H1 (cell line): ENCODE data around the gene OSBPL3. TPM values are rescaled to one million over a fixed set of nuclear protein-coding genes. Genes with fewer than 3 reads are reported as not detected.

Source experiments
- CBX5 ChIP-seq: fragments of 300-800, 300-1000 bp; sonication (generic); IDR thresholded peaks from 2 replicates; pipeline ENCODE4 v1.7.1; 2016; ENCODE audit warnings: antibody characterized with exemption, low read length, low read depth
- SIN3A ChIP-seq, 2 experiments: IDR thresholded peaks in 1 of 2; conservative IDR thresholded peaks in 1 of 2; 2 replicates each; pipeline ENCODE4 v1.6.1; 2011 to 2012; ENCODE audit warnings: low read length in 2 of 2, improper control_type of control experiment in 1 of 2, low read depth in 1 of 2, mild to moderate bottlenecking in 1 of 2
- SIRT6 ChIP-seq: IDR thresholded peaks from one replicate; pipeline ENCODE4 v1.7.1; 2012; ENCODE audit warnings: low read length, inconsistent platforms
- SRF ChIP-seq: IDR thresholded peaks from 2 replicates; pipeline ENCODE4 v1.6.1; 2011; ENCODE audit warnings: mild to moderate bottlenecking, low read depth, low read length, moderate library complexity
- polyA plus RNA-seq, 7 experiments: library from polyadenylated mRNA; depleted of rRNA in 3 of 7; stranded (reverse) in 5 of 7; unstranded in 2 of 7; fragments of >200 nt in 5 of 7; fragments of 200-250 nt in 2 of 7; gene quantifications; 1 replicate in 5 of 7; 2 replicates in 1 of 7; 4 replicates in 1 of 7; pipeline versions ENCODE4 v1.2.1 to v1.2.3, GENCODE V29; 2011 to 2013; ENCODE audit warnings: missing spikeins in 2 of 7, mixed read lengths in 2 of 7
- total RNA-seq: library from RNA; stranded (reverse); fragmentation: NEBNext Ultra II Directional; extraction: Animal tissue kit (Norgen Biotek cat#: 25700); gene quantifications from 2 replicates; pipeline ENCODE4 v1.2.1, GENCODE V29; 2021
- TF ChIP-seq, protein P1 (sequence below): IDR thresholded peaks from 2 replicates; pipeline ENCODE4 v1.6.1; 2012; ENCODE audit warnings: low read length, inconsistent platforms

The OSBPL3 gene
- total and polyA plus RNA-seq, 2 of the 8 experiments (the other 6 are each of a cell fraction or from before 2014, with no cell fraction given), result 2.8 to 13.9 TPM

DNA sequence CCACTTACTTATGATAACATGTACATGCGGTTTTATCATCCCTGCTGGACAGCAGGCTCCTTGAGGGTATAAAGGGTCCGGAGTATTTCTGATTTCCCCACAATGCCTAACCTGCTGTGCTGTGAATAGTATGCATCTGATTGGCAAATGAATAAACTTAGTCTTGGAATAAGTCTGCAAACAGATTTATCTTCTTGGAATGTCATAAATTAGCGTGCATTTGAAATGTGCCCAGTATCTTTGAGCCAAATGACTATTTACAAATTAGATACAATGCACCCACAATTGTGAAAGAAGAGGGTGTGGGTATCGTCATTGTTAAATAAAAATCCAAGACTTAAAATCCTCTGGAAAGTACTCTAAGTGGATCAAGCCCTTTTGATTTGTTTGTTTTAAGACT is 106.0 kb downstream of the OSBPL3 start (continued):
- TF ChIP-seq, protein P1, sequence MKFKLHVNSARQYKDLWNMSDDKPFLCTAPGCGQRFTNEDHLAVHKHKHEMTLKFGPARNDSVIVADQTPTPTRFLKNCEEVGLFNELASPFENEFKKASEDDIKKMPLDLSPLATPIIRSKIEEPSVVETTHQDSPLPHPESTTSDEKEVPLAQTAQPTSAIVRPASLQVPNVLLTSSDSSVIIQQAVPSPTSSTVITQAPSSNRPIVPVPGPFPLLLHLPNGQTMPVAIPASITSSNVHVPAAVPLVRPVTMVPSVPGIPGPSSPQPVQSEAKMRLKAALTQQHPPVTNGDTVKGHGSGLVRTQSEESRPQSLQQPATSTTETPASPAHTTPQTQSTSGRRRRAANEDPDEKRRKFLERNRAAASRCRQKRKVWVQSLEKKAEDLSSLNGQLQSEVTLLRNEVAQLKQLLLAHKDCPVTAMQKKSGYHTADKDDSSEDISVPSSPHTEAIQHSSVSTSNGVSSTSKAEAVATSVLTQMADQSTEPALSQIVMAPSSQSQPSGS, result no peak
- no peak for TF ChIP-seq SIN3A (conservative IDR thresholded peaks at IDR 0.05 in 1 of 2, IDR thresholded peaks at IDR 0.05 in 1 of 2; ENCODE audit: low read depth in 1 of 2, low read length in 2 of 2)
- no peak for TF ChIP-seq CBX5
- TF ChIP-seq SIRT6, result no peak
- no peak for TF ChIP-seq SRF
